H54 (cell line): ENCODE measurements around the gene CBX4.
A peak's percentile ranks its signal among the peaks of the same experiment; 100 is the strongest.

Experiments
- DNase-seq: peaks from one replicate; pipeline ENCODE4 v3.0.0; 2011; ENCODE audit warnings: low spot score, mixed read lengths; ENCODE audit not compliant: insufficient read length
- FAIRE-seq: peaks from 3 replicates; lab custom pipeline; 2011; peaks lifted over from hg19 to GRCh38; lab: Jason Lieb, UNC
- POLR2A ChIP-seq: IDR thresholded peaks from 2 replicates; pipeline ENCODE4 v1.6.1; 2011; ENCODE audit warnings: low read depth, mild to moderate bottlenecking, low read length

The CBX4 gene

GRCh38 chr17:79833110-79833450 is 6.2 kb downstream of the CBX4 start:
- no peak for FAIRE-seq

GRCh38 chr17:79832218-79833109 is 6.8 kb downstream of the CBX4 start:
- DNase-seq: peak; percentile 89
- FAIRE-seq: no peak
- TF ChIP-seq POLR2A: no peak

More at GRCh38 chr17:79833110-79833450, 6.2 kb downstream of the CBX4 start:
- no peak for DNase-seq
- no peak for TF ChIP-seq POLR2A

DNA sequence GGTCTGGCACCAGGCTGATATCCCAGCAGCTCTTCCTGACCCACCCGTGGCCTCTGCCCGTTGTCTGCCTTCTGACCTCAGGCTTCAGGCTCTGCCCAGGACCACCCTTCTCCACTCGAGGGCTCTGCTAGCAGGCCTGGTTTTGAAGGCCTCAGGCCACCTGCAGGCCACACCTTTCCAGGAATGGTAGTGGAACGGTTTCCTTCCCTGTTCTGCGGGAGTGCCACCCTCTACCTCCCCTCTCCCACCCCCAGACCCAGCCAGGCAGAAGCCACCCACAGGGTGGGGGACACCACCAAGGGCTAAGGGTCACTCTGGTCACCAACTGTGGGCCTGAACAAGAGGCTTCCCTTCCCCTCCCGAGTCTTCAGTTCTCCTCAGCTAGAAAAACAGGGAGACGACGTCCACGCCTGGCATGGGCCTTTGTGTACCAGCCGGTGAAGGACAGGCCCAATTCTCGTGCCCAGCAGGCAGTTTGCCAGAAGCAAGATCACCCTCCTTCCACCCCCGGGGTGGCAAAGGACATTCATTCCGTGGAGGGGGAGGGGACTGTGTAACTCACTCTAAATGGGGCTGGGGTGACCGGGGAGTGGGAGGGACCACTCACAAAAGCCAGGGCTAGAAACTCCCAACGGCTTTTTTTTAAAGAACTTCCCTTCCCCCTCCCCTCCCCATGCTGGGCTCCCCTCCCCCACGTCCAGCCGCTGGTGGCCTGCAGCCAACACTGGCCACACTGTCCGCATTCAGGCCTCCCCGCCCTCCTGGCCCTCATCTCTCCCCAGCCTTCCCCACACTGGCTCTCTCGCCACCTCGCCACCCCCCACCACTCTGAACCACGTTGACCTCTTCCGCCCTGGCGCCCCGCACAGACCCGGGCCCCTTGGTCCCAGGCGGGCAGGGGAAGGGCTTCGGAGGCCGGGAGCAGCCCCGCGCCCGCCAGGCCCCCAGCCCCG is 7.7 kb downstream of the CBX4 start:
- no peak for TF ChIP-seq POLR2A
- DNase-seq (peak; percentile 80), FAIRE-seq (no peak)

DNA sequence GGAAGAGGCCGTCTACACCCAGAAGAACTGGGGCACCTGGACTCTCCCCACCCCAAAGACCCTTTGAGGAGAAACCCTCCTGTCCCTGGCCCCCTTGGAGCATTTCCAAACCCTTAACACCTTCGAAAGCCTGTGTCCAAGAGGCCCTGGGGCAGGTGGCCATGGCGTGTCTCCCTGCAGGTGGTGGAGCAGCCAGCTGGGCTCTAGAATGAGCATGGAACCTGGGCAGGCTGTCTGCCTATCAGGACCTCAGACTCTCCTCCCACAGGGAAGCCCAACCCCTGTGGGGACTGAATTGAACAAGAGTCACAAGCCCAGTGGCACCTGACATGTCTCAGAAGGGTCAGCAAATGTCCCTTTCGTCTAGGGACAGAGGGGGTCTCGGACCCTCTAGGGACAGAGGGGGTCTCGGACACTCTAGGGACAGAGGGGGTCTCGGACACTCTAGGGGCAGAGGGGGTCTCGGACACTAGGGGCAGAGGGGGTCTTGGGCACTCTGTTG is 8.4 kb downstream of the CBX4 start:
- no peak for TF ChIP-seq POLR2A
- DNase-seq: no peak
- FAIRE-seq: no peak

DNA sequence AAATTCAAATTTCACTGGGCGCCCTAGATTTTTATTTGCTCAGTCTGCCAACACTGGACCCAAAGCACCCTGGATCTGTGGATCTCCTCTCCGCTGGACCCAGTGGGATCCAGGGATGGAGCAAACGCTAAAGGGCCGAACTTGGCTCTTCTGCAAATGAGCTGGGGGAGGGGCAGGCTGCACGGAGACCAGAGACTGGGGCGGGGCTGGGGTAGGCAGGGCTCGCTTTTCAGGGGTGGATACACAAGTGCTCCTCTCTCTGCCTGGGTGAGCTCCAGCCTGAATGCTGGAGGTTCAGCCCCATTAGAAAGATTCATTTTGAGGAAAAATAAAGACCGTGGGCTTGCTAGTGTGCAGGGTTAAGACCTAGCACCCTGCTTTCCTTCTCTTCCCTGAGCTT is 8.9 kb downstream of the CBX4 start:
- TF ChIP-seq POLR2A: no peak
- FAIRE-seq (no peak), DNase-seq (no peak)

GRCh38 chr17:79829457-79829856 is 9.8 kb downstream of the CBX4 start:
- FAIRE-seq (no peak), DNase-seq (no peak)
- no peak for TF ChIP-seq POLR2A

DNA sequence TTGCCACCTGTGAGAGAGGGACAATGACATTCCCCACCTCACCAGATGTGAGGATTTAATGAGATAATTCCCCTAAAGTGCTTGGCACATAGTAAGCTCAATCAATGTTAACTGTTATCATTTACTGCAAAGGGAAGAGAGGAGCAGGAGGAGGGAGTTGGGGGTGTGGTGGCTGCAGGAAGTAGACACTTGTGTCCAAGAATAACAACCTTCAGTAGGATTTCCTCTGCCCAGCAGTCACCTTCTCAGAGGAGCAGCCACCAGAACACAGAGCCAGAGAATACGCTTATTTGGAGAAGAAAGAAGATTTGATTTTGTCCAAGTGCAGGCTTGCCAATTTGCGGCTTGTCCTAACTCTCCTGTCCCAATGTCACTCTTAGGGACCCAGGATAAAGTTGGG is 10.2 kb downstream of the CBX4 start:
- DNase-seq (no peak), FAIRE-seq (no peak)
- no peak for TF ChIP-seq POLR2A

GRCh38 chr17:79826841-79827578 is 12.2 kb downstream of the CBX4 start:
- FAIRE-seq (no peak), DNase-seq (no peak)
- TF ChIP-seq POLR2A: no peak

- FAIRE-seq: no peak
These were observed 13.0 kb downstream of the CBX4 start for GRCh38 chr17:79826204-79826680.

GRCh38 chr17:79825580-79825921 is 13.7 kb downstream of the CBX4 start:
- DNase-seq (no peak), FAIRE-seq (no peak)
- no peak for TF ChIP-seq POLR2A

More at GRCh38 chr17:79826204-79826680, 13.0 kb downstream of the CBX4 start:
- DNase-seq: no peak
- TF ChIP-seq POLR2A: no peak

- TF ChIP-seq POLR2A: no peak
- FAIRE-seq: no peak
- DNase-seq: no peak
These were observed 14.2 kb downstream of the CBX4 start for GRCh38 chr17:79824893-79825579.

- no peak for FAIRE-seq
- no peak for DNase-seq
- TF ChIP-seq POLR2A: no peak
These were observed 15.0 kb downstream of the CBX4 start for GRCh38 chr17:79824234-79824633.
